Mesendoderm (in vitro differentiated cells): Measurements from ENCODE around the gene C19orf73.

ENCODE experiments used
- DNase-seq: peaks from one replicate; pipeline ENCODE4 v3.0.0; 2013
- H2AK5ac ChIP-seq: 2 replicates; pipeline ENCODE4 v1.6.1; 2013; ENCODE audit warnings: low read length, inconsistent platforms
- H2BK120ac ChIP-seq: 2 replicates; pipeline ENCODE4 v1.6.1; 2013; ENCODE audit warnings: low read depth, mild to moderate bottlenecking, low read length, moderate library complexity, mixed read lengths
- H2BK15ac ChIP-seq: replicated peaks from 2 replicates; pipeline ENCODE4 v1.6.1; 2013; ENCODE audit warnings: low read depth, mild to moderate bottlenecking, moderate library complexity
- H2BK5ac ChIP-seq: 2 replicates; pipeline ENCODE4 v1.6.1; 2013; ENCODE audit warnings: low read length, inconsistent platforms
- H3K18ac ChIP-seq: 2 replicates; pipeline ENCODE4 v1.6.1; 2013; ENCODE audit warnings: mild to moderate bottlenecking, low read length, mixed read lengths
- H3K23ac ChIP-seq: one replicate; pipeline ENCODE4 v1.6.1; 2013; ENCODE audit warnings: low read length
- H3K27ac ChIP-seq: 2 replicates; pipeline ENCODE4 v1.5.1; 2013; ENCODE audit warnings: low read depth, mild to moderate bottlenecking, inconsistent platforms, low read length, moderate library complexity
- H3K27me3 ChIP-seq: 2 replicates; pipeline ENCODE4 v1.6.1; 2013; ENCODE audit warnings: low read length, control low read depth, mild to moderate bottlenecking, inconsistent platforms; ENCODE audit not compliant: insufficient read depth, poor library complexity
- H3K36me3 ChIP-seq: 2 replicates; pipeline ENCODE4 v1.6.1; 2013; ENCODE audit warnings: low read length, inconsistent platforms; ENCODE audit not compliant: control insufficient read depth, insufficient read depth
- H3K4ac ChIP-seq: one replicate; pipeline ENCODE4 v1.6.1; 2013; ENCODE audit warnings: low read depth, mild to moderate bottlenecking, low read length, moderate library complexity
- H3K4me1 ChIP-seq: 2 replicates; pipeline ENCODE4 v1.6.1; 2013; ENCODE audit warnings: low read depth, low read length, inconsistent platforms; ENCODE audit not compliant: control insufficient read depth
- H3K4me2 ChIP-seq: 2 replicates; pipeline ENCODE4 v1.6.1; 2013; ENCODE audit warnings: low read length
- H3K4me3 ChIP-seq: 2 replicates; pipeline ENCODE4 v1.5.1; 2013; ENCODE audit warnings: mild to moderate bottlenecking, low read length
- H3K56ac ChIP-seq: one replicate; pipeline ENCODE4 v1.6.1; 2013; ENCODE audit warnings: low read length
- H3K79me1 ChIP-seq: 2 replicates; pipeline ENCODE4 v1.6.1; 2013; ENCODE audit warnings: low read length, inconsistent platforms
- H3K79me2 ChIP-seq: 2 replicates; pipeline ENCODE4 v1.6.1; 2013; ENCODE audit warnings: mild to moderate bottlenecking, low read length; ENCODE audit not compliant: control insufficient read depth, insufficient read depth
- H3K9ac ChIP-seq: 2 replicates; pipeline ENCODE4 v1.6.1; 2013; ENCODE audit warnings: low read length, inconsistent platforms
- H4K5ac ChIP-seq: one replicate; pipeline ENCODE4 v1.6.1; 2013; ENCODE audit warnings: low read length
- H4K8ac ChIP-seq: one replicate; pipeline ENCODE4 v1.6.1; 2013; ENCODE audit warnings: low read depth, mild to moderate bottlenecking, control low read depth, low read length, moderate library complexity
- WGBS: extraction: QIAGEN DNeasy Blood & Tissue Kit; methylation state at CpG from one replicate; pipeline ENCODE4 v1.1.7; 2013; ENCODE audit warnings: low lambda C conversion rate, missing lambda C conversion rate; ENCODE audit not compliant: insufficient coverage; ENCODE audit errors: extremely low coverage; 5-methylcytosine and 5-hydroxymethylcytosine counted together

The C19orf73 gene

DNA sequence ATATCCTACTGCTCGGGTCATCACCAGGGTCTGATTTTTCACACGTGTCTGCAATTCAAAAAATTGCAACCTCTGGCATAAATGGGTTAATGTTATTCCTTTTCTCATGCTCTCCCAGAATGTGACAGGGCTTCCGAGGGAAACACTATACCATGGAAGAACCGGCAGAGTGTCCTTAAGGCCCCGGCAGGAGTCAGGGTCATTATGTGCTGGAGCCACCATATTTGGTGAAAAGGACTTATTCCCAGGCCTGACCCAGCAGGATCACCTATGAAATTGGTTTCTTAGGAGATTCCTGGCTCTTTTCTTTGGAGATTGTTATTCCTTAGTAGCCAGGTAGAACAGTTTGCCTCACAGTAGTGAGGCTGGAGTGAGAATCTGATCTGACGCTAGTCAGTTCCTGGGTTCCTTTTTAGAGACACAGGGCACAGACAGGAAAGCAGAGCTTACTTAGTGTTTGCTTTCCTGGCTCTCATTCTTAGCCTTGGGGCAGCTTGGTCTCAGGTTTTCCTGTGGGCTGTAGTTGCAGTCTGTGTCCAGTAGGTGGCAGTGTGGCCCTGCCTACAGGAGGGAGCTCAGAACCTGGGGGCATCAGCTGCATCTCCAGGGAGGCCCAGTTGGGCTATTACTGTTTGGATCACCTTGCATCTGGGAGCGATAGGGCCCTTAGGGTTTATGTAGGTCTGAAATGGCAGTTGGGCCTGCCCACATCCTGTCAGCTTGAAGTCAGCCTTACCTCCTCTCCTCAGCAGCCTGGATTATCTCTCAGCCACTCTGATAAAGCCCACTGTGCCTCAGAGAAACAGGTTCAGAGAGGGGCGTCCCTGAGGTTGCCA, 21.3 kb downstream of the C19orf73 start:
- Histone ChIP-seq H3K23ac (no peak overlapping the region), H3K4me1 (no peaks in the 10 kb centered on the region), H3K4ac (no peak overlapping the region), H2BK5ac (no peak overlapping the region), H3K79me1 (peaks cover 25% of the 10 kb centered on the region), H4K5ac (no peak overlapping the region), H4K8ac (no peak overlapping the region), H3K4me2 (no peak overlapping the region), H3K4me3 (no peak overlapping the region), H3K9ac (no peak overlapping the region), H3K56ac (no peak overlapping the region), H2BK120ac (no peak overlapping the region), H3K36me3 (peaks cover 28% of the 10 kb centered on the region), H3K18ac (no peak overlapping the region), H3K79me2 (peaks cover 20% of the 10 kb centered on the region), H2BK15ac (no peak overlapping the region), H3K27me3 (no peaks in the 10 kb centered on the region), H2AK5ac (no peak overlapping the region), H3K27ac (no peak overlapping the region)
- DNase-seq: peak; percentile 90
- no CpG with 5 or more reads among the region's 8 CpGs for WGBS

DNA sequence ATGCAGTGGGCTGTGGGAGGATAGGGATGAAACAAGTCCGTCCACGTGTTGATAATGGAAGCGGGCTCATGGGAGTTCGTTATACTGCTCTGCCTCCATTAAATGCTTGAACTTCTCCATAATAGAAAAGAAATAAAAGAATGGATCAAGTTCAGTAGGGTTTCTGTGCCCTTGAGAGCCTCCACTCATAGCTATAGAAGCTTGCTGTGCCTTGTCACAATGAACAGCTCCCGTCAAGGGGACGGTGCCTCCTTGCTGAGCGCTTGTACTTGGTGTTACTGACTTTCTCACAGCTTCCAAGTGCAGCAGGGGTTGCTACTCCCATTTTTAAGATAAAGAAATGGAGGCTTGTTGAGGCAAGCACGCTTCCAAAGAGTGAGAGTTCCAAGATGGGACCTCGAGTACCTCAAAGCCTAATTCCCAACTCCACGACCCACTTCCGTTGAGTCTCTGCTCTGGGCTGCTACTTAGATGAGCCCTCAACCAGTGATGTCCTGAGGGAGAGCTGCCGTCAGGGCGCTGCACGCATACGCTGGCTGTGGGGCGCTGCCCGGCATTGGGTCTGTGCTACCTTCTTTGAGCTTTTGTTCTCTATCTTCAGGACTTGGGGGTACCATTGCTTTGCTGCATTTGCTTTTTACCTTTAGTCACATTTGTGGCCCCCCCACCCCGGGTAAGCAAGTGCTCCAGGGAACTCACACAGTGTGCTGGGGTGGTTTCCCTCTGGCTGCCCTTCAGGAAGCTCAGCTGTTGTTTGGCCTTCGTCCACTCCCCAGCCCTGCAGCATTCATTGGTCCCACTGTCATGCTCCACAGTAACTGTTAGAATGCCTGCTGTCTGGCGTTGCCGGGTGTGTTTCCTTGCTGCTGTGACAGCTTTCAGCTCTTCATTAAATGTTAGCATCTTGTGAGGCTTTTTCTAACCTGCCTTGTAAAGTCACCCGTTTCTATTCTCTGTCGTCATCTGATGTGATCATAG, 24.1 kb downstream of the C19orf73 start:
- WGBS: no CpG with 5 or more reads among the region's 23 CpGs
- no peak overlapping the region for H3K27ac ChIP-seq

DNA sequence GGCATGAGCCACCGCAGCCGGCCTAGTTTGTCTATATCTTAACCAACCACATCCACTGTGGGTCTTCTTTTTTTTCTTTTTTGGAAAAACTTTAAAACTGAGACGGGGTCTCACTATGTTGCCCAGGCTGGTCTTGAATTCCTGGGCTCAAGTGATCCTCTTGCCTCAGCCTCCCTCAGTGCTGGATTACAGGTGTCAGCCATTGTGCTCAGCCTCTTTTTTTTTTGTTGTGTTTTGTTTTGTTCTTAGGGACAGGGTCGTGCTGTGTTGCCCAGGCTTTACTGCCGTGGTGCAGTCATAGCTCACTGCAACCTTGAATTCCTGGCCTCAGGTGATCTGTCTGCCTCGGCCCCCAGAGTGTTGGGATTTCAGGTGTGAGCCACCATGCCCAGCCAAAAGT, 26.3 kb downstream of the C19orf73 start:
- no peak overlapping the region for H3K18ac ChIP-seq
- H3K79me2 ChIP-seq: peaks cover 35% of the 10 kb centered on the region
- no peak overlapping the region for H3K4ac ChIP-seq
- no peak overlapping the region for H4K5ac ChIP-seq
- WGBS: no CpG with 5 or more reads among the region's 6 CpGs
- H4K8ac ChIP-seq: no peak overlapping the region
- H3K27me3 ChIP-seq: no peaks in the 10 kb centered on the region
- no peak overlapping the region for H2BK15ac ChIP-seq
- H3K36me3 ChIP-seq: peaks cover 25% of the 10 kb centered on the region
- H3K56ac ChIP-seq: no peak overlapping the region
- H2BK120ac ChIP-seq: no peak overlapping the region
- no peak overlapping the region for H2BK5ac ChIP-seq
- H3K4me2 ChIP-seq: no peak overlapping the region
- H3K23ac ChIP-seq: no peak overlapping the region
- no peaks in the 10 kb centered on the region for H3K4me1 ChIP-seq
- H3K4me3 ChIP-seq: no peak overlapping the region
- H3K79me1 ChIP-seq: peaks cover 22% of the 10 kb centered on the region
- H2AK5ac ChIP-seq: no peak overlapping the region
- no peak overlapping the region for H3K9ac ChIP-seq
- no peak overlapping the region for H3K27ac ChIP-seq
- no peak for DNase-seq

More for the DNA sequence above, 24.1 kb downstream of the C19orf73 start:
- H4K8ac ChIP-seq: no peak overlapping the region
- DNase-seq: no peak
- H3K79me1 ChIP-seq: peaks cover 31% of the 10 kb centered on the region
- no peak overlapping the region for H2BK120ac ChIP-seq
- H2AK5ac ChIP-seq: no peak overlapping the region
- no peaks in the 10 kb centered on the region for H3K27me3 ChIP-seq
- no peak overlapping the region for H3K4me3 ChIP-seq
- peaks cover 36% of the 10 kb centered on the region for H3K36me3 ChIP-seq
- H3K4me1 ChIP-seq: no peaks in the 10 kb centered on the region
- H2BK15ac ChIP-seq: no peak overlapping the region
- no peak overlapping the region for H3K4ac ChIP-seq
- H3K79me2 ChIP-seq: peaks cover 32% of the 10 kb centered on the region
- H4K5ac ChIP-seq: no peak overlapping the region
- no peak overlapping the region for H3K23ac ChIP-seq
- H3K56ac ChIP-seq: no peak overlapping the region
- H3K9ac ChIP-seq: no peak overlapping the region
- H3K18ac ChIP-seq: no peak overlapping the region
- no peak overlapping the region for H3K4me2 ChIP-seq
- H2BK5ac ChIP-seq: no peak overlapping the region

DNA sequence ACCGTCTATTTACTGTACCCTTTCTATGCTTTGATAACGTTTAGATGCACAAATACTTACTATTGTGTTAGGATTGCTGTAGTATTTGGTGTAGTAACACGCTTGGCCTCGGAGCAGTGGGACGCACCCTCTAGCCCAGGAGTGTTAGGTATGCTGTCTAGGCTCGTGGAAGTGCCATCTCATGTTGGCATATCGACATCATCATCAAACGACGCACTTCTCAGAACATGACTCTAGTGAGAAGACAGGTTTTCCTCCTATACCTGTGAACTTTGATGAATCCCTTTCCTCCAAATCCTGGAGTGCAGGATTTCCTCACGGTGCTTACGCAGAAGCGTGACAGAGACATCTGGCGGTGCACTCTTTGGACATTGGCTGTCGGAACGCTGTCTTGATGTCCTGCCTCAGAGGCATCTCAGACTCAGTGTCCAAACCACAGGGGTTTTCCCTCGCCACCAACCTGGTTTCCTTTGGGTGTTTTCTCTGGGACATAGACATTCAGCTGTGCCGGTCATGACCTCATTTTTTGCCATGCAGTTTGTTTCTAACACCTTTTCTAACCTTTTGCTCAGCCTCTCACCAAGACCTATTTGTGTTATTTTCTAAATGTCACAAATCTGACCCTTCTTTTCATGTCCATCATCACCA, 27.4 kb downstream of the C19orf73 start:
- Histone ChIP-seq H4K8ac (no peak overlapping the region), H3K4me2 (no peak overlapping the region), H3K18ac (no peak overlapping the region), H3K4ac (no peak overlapping the region), H3K9ac (no peak overlapping the region), H3K4me1 (no peaks in the 10 kb centered on the region), H4K5ac (no peak overlapping the region), H3K27ac (no peak overlapping the region), H3K79me2 (peaks cover 47% of the 10 kb centered on the region), H2BK5ac (no peak overlapping the region), H2BK120ac (no peak overlapping the region), H3K4me3 (no peak overlapping the region), H3K27me3 (no peaks in the 10 kb centered on the region), H2BK15ac (no peak overlapping the region), H3K56ac (no peak overlapping the region), H3K23ac (no peak overlapping the region), H3K36me3 (peaks cover 31% of the 10 kb centered on the region), H2AK5ac (no peak overlapping the region), H3K79me1 (peaks cover 28% of the 10 kb centered on the region)
- no CpG with 5 or more reads among the region's 17 CpGs for WGBS
- no peak for DNase-seq

DNA sequence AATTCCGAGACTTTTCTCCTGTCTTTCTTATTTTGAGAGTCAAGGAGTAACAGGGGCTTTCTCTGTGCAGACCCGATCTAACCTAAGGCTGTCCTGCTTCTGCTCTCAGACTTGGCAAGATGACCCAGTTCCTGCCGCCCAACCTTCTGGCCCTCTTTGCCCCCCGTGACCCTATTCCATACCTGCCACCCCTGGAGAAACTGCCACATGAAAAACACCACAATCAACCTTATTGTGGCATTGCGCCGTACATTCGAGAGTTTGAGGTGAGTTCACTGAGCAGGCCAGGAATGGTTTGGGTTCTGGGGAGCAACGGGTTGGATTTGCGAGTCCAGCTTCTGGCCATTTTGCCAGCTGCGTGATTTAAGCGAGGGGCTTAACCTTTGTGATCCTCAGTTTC, 32.6 kb downstream of the C19orf73 start:
- Histone ChIP-seq H3K4me1 (no peaks in the 10 kb centered on the region), H4K8ac (no peak overlapping the region), H3K18ac (no peak overlapping the region), H3K4ac (no peak overlapping the region), H3K79me1 (peaks cover 17% of the 10 kb centered on the region), H3K27ac (no peak overlapping the region), H3K4me3 (peak overlapping the region; percentile 60), H3K56ac (peak overlapping the region; percentile 97), H3K23ac (no peak overlapping the region), H2BK5ac (no peak overlapping the region), H3K9ac (peak overlapping the region; percentile 97), H4K5ac (no peak overlapping the region), H3K36me3 (peaks cover 19% of the 10 kb centered on the region), H2AK5ac (no peak overlapping the region), H3K4me2 (peak overlapping the region; percentile 59), H2BK120ac (no peak overlapping the region), H3K79me2 (peaks cover 47% of the 10 kb centered on the region), H2BK15ac (no peak overlapping the region), H3K27me3 (no peaks in the 10 kb centered on the region)
- WGBS: no CpG with 5 or more reads among the region's 11 CpGs
- DNase-seq: no peak
